CD1c-positive myeloid dendritic cell (primary cell): ENCODE data around the gene VWA3B.
A peak's percentile ranks its signal among the peaks of the same experiment; 100 is the strongest.
"Not testable (repeated sequence)": the region's sequence is repeated elsewhere in the genome, so short reads cannot be mapped to it uniquely, and the experiment has no call there.

Experiments used
- DNase-seq: peaks from one replicate; pipeline ENCODE4 v3.0.0-alpha.2; 2016; ENCODE audit errors: extremely low spot score

The VWA3B gene, protein sequence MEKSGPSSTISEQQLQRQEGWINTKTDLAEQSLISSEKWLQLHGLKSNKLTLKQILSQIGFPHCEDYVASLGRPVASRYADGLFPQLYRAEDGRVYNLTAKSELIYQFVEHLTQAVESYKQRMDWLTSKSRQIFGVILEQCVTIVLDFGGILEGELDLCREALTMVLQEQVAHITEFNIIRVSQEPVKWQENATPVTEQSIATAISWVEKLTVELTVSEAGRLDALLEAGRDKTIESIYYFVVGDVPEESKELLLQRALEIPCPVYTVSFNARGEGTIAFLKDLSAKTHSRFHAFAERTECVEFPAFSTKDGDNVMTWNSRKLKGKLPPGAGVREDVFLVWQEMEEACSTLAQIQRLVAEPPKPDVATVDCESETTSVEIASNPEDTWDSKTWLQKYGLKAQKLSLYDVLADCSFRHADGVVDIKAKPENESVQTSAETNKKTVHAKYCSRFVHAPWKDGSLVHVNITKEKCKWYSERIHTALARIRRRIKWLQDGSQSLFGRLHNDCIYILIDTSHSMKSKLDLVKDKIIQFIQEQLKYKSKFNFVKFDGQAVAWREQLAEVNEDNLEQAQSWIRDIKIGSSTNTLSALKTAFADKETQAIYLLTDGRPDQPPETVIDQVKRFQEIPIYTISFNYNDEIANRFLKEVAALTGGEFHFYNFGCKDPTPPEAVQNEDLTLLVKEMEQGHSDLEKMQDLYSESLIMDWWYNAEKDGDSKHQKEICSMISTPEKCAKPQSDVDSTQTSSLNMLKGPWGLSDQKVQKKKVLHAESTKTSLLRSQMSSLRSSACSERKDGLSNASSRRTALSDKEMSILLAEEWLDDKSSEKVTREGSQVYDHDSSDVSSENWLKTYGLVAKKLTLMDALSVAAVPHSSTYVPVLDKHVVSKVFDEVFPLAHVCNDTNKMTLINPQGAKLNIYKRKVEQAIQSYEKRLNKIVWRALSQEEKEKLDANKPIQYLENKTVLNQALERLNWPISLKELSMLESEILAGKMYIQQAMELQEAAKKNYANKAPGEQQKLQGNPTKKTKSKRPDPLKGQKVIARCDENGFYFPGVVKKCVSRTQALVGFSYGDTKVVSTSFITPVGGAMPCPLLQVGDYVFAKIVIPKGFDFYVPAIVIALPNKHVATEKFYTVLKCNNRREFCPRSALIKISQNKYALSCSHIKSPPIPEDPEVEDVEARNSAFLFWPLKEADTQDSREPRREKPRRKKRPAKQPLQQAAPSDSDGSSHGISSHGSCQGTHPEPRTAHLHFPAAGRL (N-terminal part only)

DNA sequence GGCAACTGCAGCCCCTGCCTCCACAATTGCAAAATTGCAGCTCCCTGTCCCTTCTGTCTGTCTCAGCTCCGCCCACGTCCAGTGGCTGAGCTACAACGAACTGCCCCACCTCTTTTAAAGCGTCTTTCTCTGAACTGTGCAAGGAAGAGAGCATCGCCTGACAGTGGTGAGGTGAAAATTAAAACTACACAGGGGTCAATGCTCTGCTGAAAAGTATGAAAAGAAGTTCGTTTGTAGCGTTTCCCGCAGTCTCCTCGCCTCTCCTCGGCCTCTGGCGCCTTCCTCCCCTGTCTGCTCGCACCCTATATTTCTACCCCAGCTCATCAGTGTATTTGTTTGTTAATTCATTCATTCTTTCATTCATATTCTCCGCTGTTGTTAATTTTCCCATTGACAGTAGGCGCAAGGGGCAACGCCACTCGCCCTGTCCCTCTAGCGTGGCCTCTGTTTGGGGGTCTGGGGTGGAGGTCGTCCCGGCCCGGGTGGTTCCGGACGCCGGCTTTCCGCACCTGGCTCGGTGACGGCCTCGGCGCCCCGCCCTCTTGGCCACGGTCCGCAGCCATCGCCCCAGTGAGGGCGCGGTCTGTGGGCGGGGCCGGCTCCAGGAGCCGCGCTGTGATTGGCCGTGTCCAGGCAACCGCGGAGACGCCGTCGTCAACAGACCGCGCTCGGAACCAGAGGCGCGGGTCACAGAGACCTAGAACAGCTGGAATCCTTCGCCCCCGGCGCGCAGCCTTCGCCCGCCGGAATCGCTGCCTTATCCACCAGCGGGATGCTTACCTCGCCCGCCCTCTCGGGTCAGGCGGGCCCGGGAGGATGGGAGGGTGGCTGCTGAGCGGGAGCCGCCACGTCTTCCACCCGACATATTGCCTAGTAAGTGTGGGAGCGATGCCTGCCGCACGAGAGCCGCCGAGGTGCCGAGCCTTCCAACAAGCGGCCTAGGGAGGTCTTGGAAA lies at the start of gene VWA3B:
VWA3B (plus strand) TSS at position 677 of the 956 bp plus-strand sequence. CDS start 5,926 bp downstream, outside the sequence.
- peak; percentile 79 for DNase-seq

DNA sequence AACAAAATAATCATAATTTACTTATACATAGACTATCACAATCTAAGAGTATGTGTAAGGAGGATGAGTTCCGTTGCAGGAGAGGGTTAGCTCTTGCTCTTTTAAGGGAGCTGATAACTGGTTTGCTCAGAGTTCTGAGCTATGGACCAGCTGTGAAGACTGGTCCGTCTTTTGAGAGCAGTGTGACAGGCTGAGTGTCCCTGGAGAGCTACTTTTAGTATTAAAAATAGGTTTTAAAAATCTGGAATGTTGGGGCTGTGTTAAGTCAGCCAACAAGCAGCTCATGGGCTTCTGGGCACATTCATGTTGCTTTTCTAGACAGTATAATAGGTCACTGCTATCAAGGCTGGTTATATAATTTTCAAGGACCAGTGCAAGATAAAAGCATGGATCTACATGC lies 49.8 kb upstream of the VWA3B start:
- DNase-seq = no peak

- no peak for DNase-seq
Observed at GRCh38 chr2:98037666-98038336, 49.2 kb upstream of the VWA3B start.

DNA sequence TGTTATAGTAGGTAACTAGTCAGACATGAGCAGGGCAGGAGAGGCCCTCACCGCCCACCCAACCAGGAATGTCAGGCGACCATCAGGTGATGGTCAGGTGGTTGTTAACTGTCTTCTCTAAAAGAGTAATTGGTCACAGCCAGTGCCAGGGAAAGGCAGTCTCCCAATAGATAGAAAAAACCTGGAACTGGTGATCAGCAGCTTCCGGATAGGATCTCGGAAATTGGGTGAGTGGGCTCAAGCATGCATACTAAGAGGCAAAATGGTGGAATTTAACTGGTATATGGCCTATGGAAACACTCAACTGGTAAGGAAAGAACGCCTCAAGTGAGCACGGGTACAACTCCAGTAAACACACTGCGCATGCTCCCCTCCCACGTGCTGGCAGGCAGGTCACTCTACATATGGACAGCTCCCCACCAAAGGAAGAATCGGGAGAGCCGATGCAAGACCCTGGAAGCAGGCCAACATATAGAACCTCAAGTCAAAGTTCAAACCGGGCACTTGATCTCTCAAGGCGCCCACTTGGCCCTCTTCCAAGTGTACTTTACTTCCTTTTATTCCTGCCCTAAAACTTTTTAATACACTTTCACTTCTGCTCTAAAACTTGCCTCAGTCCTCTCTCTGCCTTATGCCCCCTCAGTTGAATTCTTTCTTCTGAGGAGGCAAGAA lies 47.7 kb upstream of the VWA3B start:
- peak; percentile 91 for DNase-seq

- no peak for DNase-seq
Observed at GRCh38 chr2:98040331-98040939, 46.5 kb upstream of the VWA3B start.

GRCh38 chr2:98043101-98043500 lies 43.9 kb upstream of the VWA3B start:
- no peak for DNase-seq

DNA sequence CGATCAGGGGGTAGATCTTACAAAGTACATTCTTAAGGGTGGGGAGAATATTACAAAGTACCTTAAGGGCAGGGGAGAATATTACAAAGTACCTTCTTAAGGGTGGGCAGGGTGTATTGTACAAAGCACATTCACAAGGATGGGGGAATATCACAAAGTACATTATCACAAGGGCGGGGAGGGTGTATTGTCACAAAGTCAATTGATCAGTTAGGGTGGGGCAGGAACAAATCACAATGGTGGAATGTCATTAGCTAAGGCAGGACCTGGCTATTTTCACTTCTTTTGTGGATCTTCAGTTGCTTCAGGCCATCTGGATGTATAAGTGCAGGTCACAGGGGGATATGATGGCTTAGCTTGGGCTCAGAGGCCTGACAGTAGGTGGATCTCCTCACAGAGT lies 42.2 kb upstream of the VWA3B start:
- DNase-seq = not testable (repeated sequence)

DNA sequence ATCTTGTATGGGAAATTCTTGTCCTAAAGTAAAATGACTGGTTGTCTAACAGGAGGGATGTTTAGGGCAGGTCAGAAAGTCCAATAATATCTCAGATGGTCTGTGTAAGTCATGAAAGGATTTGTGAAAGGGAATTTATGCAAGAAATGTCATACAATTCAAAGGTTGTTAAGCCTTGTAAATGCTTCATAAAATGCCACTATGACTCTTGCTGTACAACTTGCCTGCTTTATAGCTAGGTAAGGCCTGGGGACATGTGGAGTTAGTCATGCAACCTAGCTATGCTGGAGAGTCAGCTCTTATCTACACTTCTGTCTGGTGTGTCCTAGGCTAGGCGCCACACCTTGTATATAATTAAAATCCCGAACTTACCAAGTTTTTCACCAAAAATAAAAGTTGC lies 36.9 kb upstream of the VWA3B start:
- no peak for DNase-seq

DNA sequence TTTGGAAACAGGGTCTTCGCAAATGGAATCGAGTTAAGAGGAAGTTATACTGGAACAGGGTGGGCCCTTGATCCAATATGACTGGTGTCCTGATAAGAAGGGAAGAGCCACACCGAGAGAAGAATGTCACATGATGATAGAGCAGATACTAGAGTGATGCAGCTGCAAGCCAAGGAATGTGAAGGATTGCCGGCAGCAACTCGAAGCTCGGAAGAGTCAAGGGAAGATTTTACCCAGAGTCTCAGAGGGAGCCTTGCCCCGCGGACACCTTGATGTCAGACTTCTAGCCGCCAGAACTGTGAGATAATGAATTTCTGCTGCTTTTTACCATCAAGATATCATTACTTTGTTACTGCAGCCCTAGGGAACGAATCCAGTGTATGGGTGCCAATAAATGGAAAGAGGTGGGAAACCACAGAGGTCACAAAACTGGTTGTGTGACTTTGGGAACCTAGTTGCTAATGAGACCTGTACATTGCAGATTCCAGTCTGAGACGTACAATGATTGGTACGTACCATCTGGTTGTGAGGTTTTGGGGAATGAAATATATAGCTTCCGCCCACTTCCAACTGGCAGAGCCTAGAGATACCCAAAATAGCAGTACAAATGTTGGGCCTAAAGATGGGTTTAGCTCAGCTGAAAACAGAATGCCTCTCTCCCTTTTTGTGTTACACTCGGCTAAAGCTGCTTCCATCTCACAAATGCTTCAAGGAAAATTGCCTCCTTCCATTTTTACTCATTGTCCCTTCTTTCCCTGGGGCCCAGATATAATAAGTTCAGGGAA lies 28.6 kb upstream of the VWA3B start:
- DNase-seq = no peak

DNA sequence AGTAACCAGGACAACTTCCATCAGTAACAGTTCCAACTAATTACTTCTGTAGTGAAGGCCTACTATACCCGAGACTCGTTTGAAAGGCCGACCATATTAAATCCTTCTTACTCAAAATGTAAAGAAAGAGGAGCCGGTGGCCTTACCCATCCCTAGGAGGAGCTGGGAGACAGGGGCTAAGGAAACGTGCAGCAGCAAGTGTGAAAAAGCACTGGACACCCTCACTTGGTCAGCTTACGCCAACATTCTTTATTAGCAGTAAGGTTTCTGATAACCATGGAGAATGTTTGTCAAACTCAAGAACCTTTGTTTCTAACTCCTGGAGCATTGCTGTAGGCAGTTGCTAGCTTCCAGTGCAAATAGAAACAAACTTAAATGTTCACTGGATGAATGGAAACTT lies 26.7 kb upstream of the VWA3B start:
- no peak for DNase-seq

- DNase-seq = peak; percentile 11
Observed at GRCh38 chr2:98063291-98063854, 23.6 kb upstream of the VWA3B start.

- no peak for DNase-seq
Observed at GRCh38 chr2:98065808-98066207, 21.2 kb upstream of the VWA3B start.

- DNase-seq = no peak
Observed at GRCh38 chr2:98067160-98067559, 19.8 kb upstream of the VWA3B start.

DNA sequence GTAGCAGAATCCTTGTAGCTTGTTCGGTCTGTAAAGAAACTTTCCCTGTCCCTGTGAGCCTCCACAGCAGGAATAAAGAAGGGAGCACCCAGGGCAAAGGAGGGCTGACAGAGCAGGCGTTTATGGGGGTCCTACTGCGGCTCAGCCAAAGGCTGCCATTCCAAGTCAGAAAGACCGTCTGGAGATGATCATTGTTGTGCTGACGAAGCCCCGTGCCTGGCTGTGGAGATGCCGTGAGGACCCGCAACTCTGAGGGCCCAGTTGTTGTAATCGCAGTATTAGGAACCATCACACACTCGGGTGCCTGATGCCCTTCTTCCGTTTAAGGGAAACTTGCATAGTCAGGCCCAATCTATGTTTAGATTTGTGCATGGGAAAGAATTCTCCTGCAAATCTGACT lies 16.9 kb upstream of the VWA3B start:
- DNase-seq = no peak

- DNase-seq = no peak
Observed at GRCh38 chr2:98072442-98072841, 14.5 kb upstream of the VWA3B start.

GRCh38 chr2:98078701-98079100 lies 8.3 kb upstream of the VWA3B start:
- peak; percentile 54 for DNase-seq

GRCh38 chr2:98084151-98084868 lies 2.7 kb upstream of the VWA3B start:
- no peak for DNase-seq

DNA sequence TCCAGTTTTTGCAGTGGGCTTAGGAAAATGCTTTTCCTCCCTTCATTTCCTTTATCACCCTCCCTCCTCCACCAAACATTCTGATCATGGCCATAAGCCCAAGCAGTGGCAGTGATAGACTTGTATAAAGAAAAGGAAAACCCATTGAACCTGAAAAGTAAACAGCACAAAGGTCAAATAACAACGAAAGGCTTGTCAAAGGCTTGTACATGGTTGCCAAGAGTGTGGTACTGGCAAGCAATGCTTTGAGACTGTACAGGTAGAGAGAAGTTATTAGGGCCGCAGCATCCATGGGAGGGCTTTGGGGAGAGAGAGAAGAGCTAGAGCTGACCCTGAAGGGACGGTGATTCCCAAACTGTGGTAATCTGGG lies 2.1 kb upstream of the VWA3B start:
- DNase-seq = no peak
